ENCODE data around the gene HSPA6.
A peak's percentile ranks its signal among the peaks of the same experiment; 100 is the strongest.
"Not testable (repeated sequence)": the region's sequence is repeated elsewhere in the genome, so short reads cannot be mapped to it uniquely, and the experiment has no call there.

HSPA6 gene

GRCh38 chr1:161503394-161503748 lies 21.0 kb upstream of the HSPA6 start:
- no peak for DNase-seq (ENCODE audit: low read depth in 2 of 2)

- DNase-seq (ENCODE audit: low read depth in 2 of 2) = no peak
These were observed 18.7 kb upstream of the HSPA6 start for GRCh38 chr1:161505686-161506085.

- DNase-seq (ENCODE audit: low read depth in 2 of 2) = no peak
These were observed 17.8 kb upstream of the HSPA6 start for GRCh38 chr1:161506336-161507223.

- DNase-seq (ENCODE audit: low read depth in 2 of 2) = no peak
These were observed 13.9 kb upstream of the HSPA6 start for GRCh38 chr1:161510477-161510876.

- DNase-seq (ENCODE audit: low read depth in 2 of 2) = no peak
These were observed 13.2 kb upstream of the HSPA6 start for GRCh38 chr1:161511018-161511755.

GRCh38 chr1:161511756-161512060 lies 12.6 kb upstream of the HSPA6 start:
- no peak for DNase-seq (ENCODE audit: low read depth in 2 of 2)

- not testable (repeated sequence) for DNase-seq (ENCODE audit: low read depth in 2 of 2)
These were observed 11.5 kb upstream of the HSPA6 start for GRCh38 chr1:161512636-161513447.

- not testable (repeated sequence) for DNase-seq (ENCODE audit: low read depth in 2 of 2)
These were observed 10.9 kb upstream of the HSPA6 start for GRCh38 chr1:161513448-161513780.

GRCh38 chr1:161513953-161514352 lies 10.4 kb upstream of the HSPA6 start:
- not testable (repeated sequence) for DNase-seq (ENCODE audit: low read depth in 2 of 2)

GRCh38 chr1:161523041-161523816 lies 1.1 kb upstream of the HSPA6 start:
- DNase-seq (ENCODE audit: low read depth in 2 of 2) = not testable (repeated sequence)

GRCh38 chr1:161524742-161525291 lies 477 bp downstream of the HSPA6 start:
- not testable (repeated sequence) for DNase-seq (ENCODE audit: low read depth in 2 of 2)

- not testable (repeated sequence) for DNase-seq (ENCODE audit: low read depth in 2 of 2)
These were observed 981 bp downstream of the HSPA6 start for GRCh38 chr1:161525321-161525720.

- DNase-seq (ENCODE audit: low read depth in 2 of 2) = not testable (repeated sequence)
These were observed 1.6 kb downstream of the HSPA6 start for GRCh38 chr1:161525918-161526317.

- not testable (repeated sequence) for DNase-seq (ENCODE audit: low read depth in 2 of 2)
These were observed 4.2 kb downstream of the HSPA6 start for GRCh38 chr1:161528550-161528949.

- not testable (repeated sequence) for DNase-seq (ENCODE audit: low read depth in 2 of 2)
These were observed 5.2 kb downstream of the HSPA6 start for GRCh38 chr1:161529463-161530104.

- peak; percentile 53 to 73 for DNase-seq (ENCODE audit: low read depth in 2 of 2)
These were observed 5.8 kb downstream of the HSPA6 start for GRCh38 chr1:161530158-161530557.

GRCh38 chr1:161530671-161531641 lies 6.6 kb downstream of the HSPA6 start:
- DNase-seq (ENCODE audit: low read depth in 2 of 2) = peak; percentile 87 to 99

GRCh38 chr1:161531986-161532643 lies 7.8 kb downstream of the HSPA6 start:
- no peak for DNase-seq (ENCODE audit: low read depth in 2 of 2)
